Fibroblast of lung (primary cell): Measurements from ENCODE around the gene ABCF2.

Experiments used
- CTCF ChIP-seq, 2 donors: IDR thresholded peaks in 1 of 2; conservative IDR thresholded peaks in 1 of 2; 1 replicate in 1 of 2; 2 replicates in 1 of 2; pipeline ENCODE4 v1.5.1; 2011 to 2012; ENCODE audit warnings: low read length in 2 of 2, control low read depth in 1 of 2, inconsistent platforms in 1 of 2, low read depth in 1 of 2, mild to moderate bottlenecking in 1 of 2
- EZH2 ChIP-seq: IDR thresholded peaks from 2 replicates; pipeline ENCODE4 v1.5.1; 2012; ENCODE audit warnings: low read length, control low read depth, mild to moderate bottlenecking; ENCODE audit errors: missing control alignments

DNA sequence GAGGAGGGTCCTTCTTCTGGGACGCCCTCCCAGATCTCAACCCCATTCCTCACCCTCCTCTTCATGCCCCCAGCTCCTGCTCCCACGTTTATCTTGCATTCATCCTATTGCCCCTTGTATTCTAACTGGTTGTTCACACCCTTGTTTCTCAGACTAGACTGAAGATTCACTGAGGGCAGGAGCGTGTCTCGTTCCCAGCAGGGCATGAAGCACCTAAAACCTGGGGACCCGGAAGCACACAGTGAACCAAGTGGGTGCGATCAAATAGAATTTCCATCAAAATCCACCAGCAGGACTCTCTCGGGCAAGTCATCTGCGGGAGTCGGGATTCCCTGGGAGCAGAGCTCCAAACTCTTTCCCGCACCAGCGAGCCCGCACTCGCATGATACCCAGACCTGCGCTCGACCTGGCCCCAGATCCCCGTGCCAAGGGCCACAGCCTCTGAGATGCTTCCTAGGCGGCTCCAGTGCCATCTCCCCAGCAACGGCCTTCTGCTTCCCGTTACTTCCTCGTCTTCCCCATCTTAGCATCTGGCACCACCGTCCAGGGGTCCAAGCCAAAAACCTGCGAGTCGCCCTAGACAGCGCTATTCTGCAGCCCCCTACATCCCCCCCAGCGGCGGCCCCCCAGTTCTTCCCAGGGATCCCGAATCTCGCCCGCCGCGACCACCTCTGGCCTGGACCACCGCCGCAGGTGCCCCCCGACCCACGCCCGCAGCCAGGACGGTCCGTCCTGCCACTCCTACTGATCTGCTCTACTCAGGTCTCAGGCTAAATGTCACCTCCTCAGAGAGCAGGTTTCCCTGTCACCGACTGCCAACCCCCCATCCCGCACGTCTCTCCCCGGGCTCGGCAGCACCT lies 53.4 kb downstream of the ABCF2 start:
- TF ChIP-seq CTCF (conservative IDR thresholded peaks at IDR 0.05 in 1 of 2, IDR thresholded peaks at IDR 0.05 in 1 of 2; ENCODE audit: low read depth in 1 of 2, low read length in 2 of 2) (no peak), EZH2 (no peak)
